Hypothalamus (tissue), 51 donors: ENCODE results near the gene SLC38A5.
"Not testable (repeated sequence)": the region's sequence is repeated elsewhere in the genome, so short reads cannot be mapped to it uniquely, and the experiment has no call there.

ENCODE experiments used
- DNase-seq, 51 donors: peaks; one replicate each; lab custom pipeline; 2025; lab: John Stamatoyannopoulos, UW

Gene SLC38A5

GRCh38 chrX:48470833-48471118 lies 716 bp upstream of the SLC38A5 start:
- DNase-seq: no peak

GRCh38 chrX:48468693-48469691 lies 1.1 kb downstream of the SLC38A5 start:
- no peak for DNase-seq

- DNase-seq: peak in 2 of 51 donors; percentile 1 to 3
Observed at GRCh38 chrX:48468247-48468671, 1.8 kb downstream of the SLC38A5 start.

- DNase-seq: no peak
Observed at GRCh38 chrX:48467281-48467761, 2.7 kb downstream of the SLC38A5 start.

GRCh38 chrX:48466696-48467095 lies 3.4 kb downstream of the SLC38A5 start:
- no peak for DNase-seq

- DNase-seq: no peak
Observed at GRCh38 chrX:48465336-48465933, 4.6 kb downstream of the SLC38A5 start.

GRCh38 chrX:48461830-48462229 lies 8.2 kb downstream of the SLC38A5 start:
- no peak for DNase-seq

- no peak for DNase-seq
Observed at GRCh38 chrX:48460606-48461005, 9.5 kb downstream of the SLC38A5 start.

- no peak for DNase-seq
Observed at GRCh38 chrX:48460031-48460430, 10.0 kb downstream of the SLC38A5 start.

GRCh38 chrX:48459483-48459882 lies 10.6 kb downstream of the SLC38A5 start:
- no peak for DNase-seq

GRCh38 chrX:48458711-48459110 lies 11.3 kb downstream of the SLC38A5 start:
- DNase-seq: no peak

GRCh38 chrX:48456628-48457331 lies 13.3 kb downstream of the SLC38A5 start:
- DNase-seq: no peak

- DNase-seq: no peak
Observed at GRCh38 chrX:48451708-48452107, 18.4 kb downstream of the SLC38A5 start.

GRCh38 chrX:48450076-48450475 lies 20.0 kb downstream of the SLC38A5 start:
- no peak for DNase-seq

GRCh38 chrX:48447201-48447600 lies 22.9 kb downstream of the SLC38A5 start:
- not testable (repeated sequence) for DNase-seq

GRCh38 chrX:48433713-48434112 lies 36.3 kb downstream of the SLC38A5 start:
- not testable (repeated sequence) for DNase-seq

GRCh38 chrX:48430166-48430565 lies 39.9 kb downstream of the SLC38A5 start:
- DNase-seq: not testable (repeated sequence)

GRCh38 chrX:48429606-48430005 lies 40.5 kb downstream of the SLC38A5 start:
- not testable (repeated sequence) for DNase-seq

GRCh38 chrX:48427027-48427716 lies 42.9 kb downstream of the SLC38A5 start:
- DNase-seq: not testable (repeated sequence)

- DNase-seq: not testable (repeated sequence)
Observed at GRCh38 chrX:48411860-48412259, 58.2 kb downstream of the SLC38A5 start, which contains the start of gene SSX4B. Gene SSX4B (minus strand): TSS chrX:48411960. CDS start chrX:48411372, 588 bp downstream.
